ENCODE measurements around the gene TLL2.

Gene TLL2

DNA sequence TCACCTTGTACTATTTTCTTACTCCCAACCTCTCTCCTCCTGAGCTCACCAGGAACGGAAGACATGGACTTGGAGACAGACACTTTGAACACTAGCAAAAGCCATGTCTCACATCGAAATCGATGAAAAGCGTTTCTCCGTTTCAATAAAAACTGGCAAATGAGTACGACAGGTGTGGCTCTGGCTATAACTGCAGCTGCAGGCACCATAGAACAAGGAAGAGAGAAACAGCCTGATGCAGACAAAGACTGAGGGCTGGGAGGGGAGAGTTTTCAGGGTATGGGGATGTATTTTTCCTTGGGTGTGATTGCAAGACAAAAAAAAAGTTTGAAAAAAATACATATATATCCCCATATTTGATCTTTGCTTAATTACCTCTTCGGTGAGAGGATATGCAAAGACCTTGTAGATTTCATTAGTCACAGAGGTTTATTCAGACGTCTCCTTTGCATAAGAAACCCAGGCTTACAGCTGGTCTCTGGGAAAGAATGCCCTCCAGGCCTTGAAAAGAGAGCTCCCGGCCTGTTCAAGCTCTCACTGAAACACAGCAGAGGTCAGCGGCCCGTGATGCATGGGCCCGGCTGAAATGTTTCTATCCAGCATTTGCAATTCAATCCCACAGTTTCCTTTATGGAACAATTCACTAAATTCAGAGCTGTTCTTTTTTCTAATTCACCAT lies 63.1 kb downstream of the TLL2 start:
- H3K27ac ChIP-seq, result no peak overlapping the region
- TF ChIP-seq CTCF (IDR thresholded peaks at IDR 0.05; ENCODE audit: low read depth, low read length, missing control alignments), result no peak
- DNase-seq, result no peak
- peaks cover 2% of the 10 kb centered on the region for H3K27me3 ChIP-seq (replicated peaks)
- no peak overlapping the region for H3K4me3 ChIP-seq (ENCODE audit: low read depth, low read length)
- in situ Hi-C loops (cut with HindIII; ENCODE audit: low pct_ligation_motif_present, low sequenced_read_pairs), result no loop called here
- H3K36me3 ChIP-seq (replicated peaks), result no peaks in the 10 kb centered on the region

DNA sequence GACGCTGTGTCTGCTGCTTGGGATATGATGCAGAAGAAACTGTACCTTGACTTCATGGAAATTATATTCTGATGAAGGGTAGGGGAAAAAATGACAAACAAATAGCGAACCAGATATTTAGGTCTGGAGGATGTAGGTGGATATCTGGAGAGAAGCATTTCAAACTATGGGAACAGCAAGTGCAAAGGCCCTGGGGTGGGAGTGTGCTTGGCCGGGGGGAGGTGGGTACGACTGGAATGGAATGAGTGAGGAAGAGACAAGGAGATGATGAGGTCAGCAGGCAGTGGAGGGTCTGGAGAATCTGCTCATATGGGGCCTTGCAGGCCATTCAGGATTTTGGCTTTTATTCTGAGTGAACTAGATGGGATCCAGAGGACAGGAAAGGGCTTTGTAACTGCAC lies 65.2 kb downstream of the TLL2 start:
- no peak overlapping the region for H3K27ac ChIP-seq
- DNase-seq, result no peak
- H3K4me3 ChIP-seq (ENCODE audit: low read depth, low read length), result no peak overlapping the region
- in situ Hi-C loops (cut with HindIII; ENCODE audit: low pct_ligation_motif_present, low sequenced_read_pairs), result no loop called here
- H3K27me3 ChIP-seq (replicated peaks), result peaks cover 2% of the 10 kb centered on the region
- no peaks in the 10 kb centered on the region for H3K36me3 ChIP-seq (replicated peaks)
- TF ChIP-seq CTCF (IDR thresholded peaks at IDR 0.05; ENCODE audit: low read depth, low read length, missing control alignments), result no peak

- no peak for TF ChIP-seq CTCF (IDR thresholded peaks at IDR 0.05; ENCODE audit: low read depth, low read length, missing control alignments)
- Histone ChIP-seq H3K4me3 (ENCODE audit: low read depth, low read length) (no peak overlapping the region), H3K36me3 (replicated peaks) (no peaks in the 10 kb centered on the region), H3K27ac (no peak overlapping the region), H3K27me3 (replicated peaks) (peaks cover 2% of the 10 kb centered on the region)
- DNase-seq, result no peak
- in situ Hi-C loops (cut with HindIII; ENCODE audit: low pct_ligation_motif_present, low sequenced_read_pairs), result no loop called here
Measured at GRCh38 chr10:96448021-96448457, 65.7 kb downstream of the TLL2 start.

DNA sequence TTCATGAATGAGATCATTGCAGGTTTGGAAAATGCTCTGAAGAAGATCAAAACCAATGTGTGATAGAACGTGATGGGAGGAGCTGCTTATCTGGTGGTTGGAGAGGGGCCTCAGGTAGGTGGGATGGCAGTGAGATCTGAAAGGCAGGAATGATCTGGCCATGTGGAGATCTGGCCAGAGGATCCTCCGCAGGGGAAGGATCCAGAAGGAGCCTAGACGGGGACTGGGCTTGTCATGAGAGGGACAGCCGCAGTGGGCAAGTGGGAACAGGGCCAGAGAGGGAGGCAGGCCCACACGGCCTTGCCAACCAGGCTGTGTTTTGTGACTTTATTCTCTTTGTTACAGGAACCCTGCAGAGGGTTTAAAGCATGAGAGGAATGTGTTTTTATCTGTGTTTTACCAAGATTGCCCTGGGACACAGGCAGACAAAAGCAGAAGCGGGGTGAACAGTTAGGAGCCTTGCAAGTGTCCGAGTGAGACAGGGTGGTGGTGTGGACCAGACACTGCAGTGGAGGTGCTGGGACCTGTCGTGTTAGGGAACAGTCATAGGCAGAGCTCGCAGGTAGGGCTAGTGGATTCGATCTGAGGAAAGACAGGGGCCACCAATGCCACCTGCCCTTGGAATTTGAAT lies 66.6 kb downstream of the TLL2 start:
- in situ Hi-C loops (cut with HindIII; ENCODE audit: low pct_ligation_motif_present, low sequenced_read_pairs), result no loop called here
- no peak for TF ChIP-seq CTCF (IDR thresholded peaks at IDR 0.05; ENCODE audit: low read depth, low read length, missing control alignments)
- DNase-seq, result no peak
- no peaks in the 10 kb centered on the region for H3K36me3 ChIP-seq (replicated peaks)
- no peak overlapping the region for H3K4me3 ChIP-seq (ENCODE audit: low read depth, low read length)
- H3K27ac ChIP-seq, result no peak overlapping the region
- peaks cover 2% of the 10 kb centered on the region for H3K27me3 ChIP-seq (replicated peaks)

- TF ChIP-seq CTCF (IDR thresholded peaks at IDR 0.05; ENCODE audit: low read depth, low read length, missing control alignments), result no peak
- no peaks in the 10 kb centered on the region for H3K27me3 ChIP-seq (replicated peaks)
- no peak overlapping the region for H3K27ac ChIP-seq
- no peak overlapping the region for H3K4me3 ChIP-seq (ENCODE audit: low read depth, low read length)
- no peak for DNase-seq
- no peaks in the 10 kb centered on the region for H3K36me3 ChIP-seq (replicated peaks)
- in situ Hi-C loops (cut with HindIII; ENCODE audit: low pct_ligation_motif_present, low sequenced_read_pairs), result no loop called here
Measured at GRCh38 chr10:96441987-96442643, 71.6 kb downstream of the TLL2 start.
